Peyer's patch (tissue), 4 donors: ENCODE measurements around the gene NME7. TPM values are rescaled to one million over a fixed set of nuclear protein-coding genes. Genes with fewer than 3 reads are reported as not detected.

Experiments
- DNase-seq, 3 donors: peaks; one replicate each; pipeline ENCODE4 v3.0.0-alpha.2; 2017 to 2019
- H3K27ac ChIP-seq, 4 donors: fragments of 200-600 bp; sonication (generic); one replicate each; pipeline ENCODE4 v1.5.1; 2016 to 2019
- H3K27me3 ChIP-seq, 2 donors: fragments of 200-600 bp; sonication (generic); one replicate each; pipeline ENCODE4 v1.5.1; 2019
- H3K36me3 ChIP-seq, 3 donors: fragments of 200-600 bp; sonication (generic); one replicate each; pipeline ENCODE4 v1.5.1; 2016 to 2019
- H3K4me1 ChIP-seq, 4 donors: fragments of 200-600 bp; sonication (generic); one replicate each; pipeline ENCODE4 v1.5.1; 2016 to 2019
- H3K4me3 ChIP-seq, 4 donors: fragments of 200-600 bp; sonication (generic); 1 replicate in 3 of 4; 2 replicates in 1 of 4; pipeline ENCODE4 v1.5.1; 2016 to 2019; ENCODE audit warnings: mild to moderate bottlenecking in 1 of 4
- H3K9me3 ChIP-seq, 4 donors: fragments of 200-600 bp; sonication (generic); one replicate each; pipeline ENCODE4 v1.5.1; 2016 to 2019; ENCODE audit warnings: mild to moderate bottlenecking in 1 of 4
- CTCF ChIP-seq, 6 experiments: fragments of 450-650 bp in 4 of 6; fragments of 200-600 bp in 2 of 6; sonication (generic) in 1 of 6; IDR thresholded peaks; one replicate each; pipeline ENCODE4 v1.5.1; 2017 to 2019; ENCODE audit warnings: antibody characterized with exemption in 6 of 6, mild to moderate bottlenecking in 3 of 6, moderate library complexity in 1 of 6
- POLR2A ChIP-seq, 2 donors: fragments of 450-650 bp; IDR thresholded peaks; one replicate each; pipeline ENCODE4 v1.5.1; 2017; ENCODE audit warnings: antibody characterized with exemption in 2 of 2, mild to moderate bottlenecking in 2 of 2, moderate library complexity in 2 of 2
- total RNA-seq, 4 donors: library from RNA; depleted of rRNA; stranded (reverse); fragments of >200 nt; gene quantifications; one replicate each; pipeline ENCODE4 v1.1.0, GENCODE V29; 2016

NME7 gene
- total RNA-seq, 4 donors from 2014 or later, result 3.3 to 12.7 (median 4.6) TPM

- DNase-seq, result peak; percentile 67 to 98 (median 94)
- H3K36me3 ChIP-seq, result no peaks in the 10 kb centered on the region
- TF ChIP-seq CTCF (IDR thresholded peaks at IDR 0.05) (peak in 3 of 6 experiments; percentile 33 to 41 (median 34)), POLR2A (IDR thresholded peaks at IDR 0.05) (peak; percentile 51 to 56)
- peaks cover 0 to 6% (median under 1%) of the 10 kb centered on the region in 4 donors for H3K4me1 ChIP-seq
- peak overlapping the region; percentile 83 to 94 (median 91) for H3K27ac ChIP-seq
- no peaks in the 10 kb centered on the region for H3K9me3 ChIP-seq
- H3K27me3 ChIP-seq, result no peaks in the 10 kb centered on the region
- H3K4me3 ChIP-seq, result peak overlapping the region; percentile 63 to 97 (median 90)
Measured at GRCh38 chr1:169105434-169106094, 262.0 kb downstream of the NME7 start.

GRCh38 chr1:169105087-169105433 is 262.5 kb downstream of the NME7 start:
- Histone ChIP-seq H3K4me3 (peak overlapping the region in 3 of 4 donors; percentile 63 to 97 (median 89)), H3K36me3 (no peaks in the 10 kb centered on the region), H3K9me3 (no peaks in the 10 kb centered on the region), H3K27me3 (no peaks in the 10 kb centered on the region), H3K27ac (peak overlapping the region in 3 of 4 donors; percentile 91 to 94 (median 91)), H3K4me1 (peaks cover 0 to 6% (median 2%) of the 10 kb centered on the region in 4 donors)
- TF ChIP-seq CTCF (IDR thresholded peaks at IDR 0.05) (no peak), POLR2A (IDR thresholded peaks at IDR 0.05) (no peak)
- no peak for DNase-seq

GRCh38 chr1:169103480-169103893 is 264.1 kb downstream of the NME7 start:
- peak in 2 of 3 donors; percentile 89 for DNase-seq
- Histone ChIP-seq H3K36me3 (no peaks in the 10 kb centered on the region), H3K27me3 (no peaks in the 10 kb centered on the region), H3K4me3 (peak overlapping the region in 3 of 4 donors; percentile 11 to 53 (median 46)), H3K27ac (peak overlapping the region in 3 of 4 donors; percentile 91 to 94 (median 91)), H3K9me3 (no peaks in the 10 kb centered on the region), H3K4me1 (peaks cover 0 to 12% (median 3%) of the 10 kb centered on the region in 4 donors)
- TF ChIP-seq CTCF (IDR thresholded peaks at IDR 0.05), result peak in 1 of 6 experiments; percentile 25
- TF ChIP-seq POLR2A (IDR thresholded peaks at IDR 0.05), result peak; percentile 63 to 90

GRCh38 chr1:169103002-169103401 is 264.6 kb downstream of the NME7 start:
- Histone ChIP-seq H3K4me3 (peak overlapping the region in 3 of 4 donors; percentile 11 to 53 (median 46)), H3K9me3 (no peaks in the 10 kb centered on the region), H3K27ac (peak overlapping the region in 3 of 4 donors; percentile 91 to 94 (median 91)), H3K27me3 (no peaks in the 10 kb centered on the region), H3K36me3 (no peaks in the 10 kb centered on the region), H3K4me1 (peaks cover 0 to 12% (median 3%) of the 10 kb centered on the region in 4 donors)
- no peak for TF ChIP-seq CTCF (IDR thresholded peaks at IDR 0.05)
- TF ChIP-seq POLR2A (IDR thresholded peaks at IDR 0.05), result no peak
- peak in 1 of 3 donors; percentile 59 for DNase-seq

- Histone ChIP-seq H3K9me3 (no peaks in the 10 kb centered on the region), H3K4me1 (peaks cover 0 to 12% (median 3%) of the 10 kb centered on the region in 4 donors), H3K36me3 (no peaks in the 10 kb centered on the region), H3K27me3 (no peaks in the 10 kb centered on the region), H3K4me3 (peak overlapping the region in 3 of 4 donors; percentile 11 to 53 (median 46)), H3K27ac (peak overlapping the region in 3 of 4 donors; percentile 91 to 94 (median 91))
- peak in 1 of 3 donors; percentile 61 for DNase-seq
- TF ChIP-seq POLR2A (IDR thresholded peaks at IDR 0.05) (no peak), CTCF (IDR thresholded peaks at IDR 0.05) (no peak)
Measured at GRCh38 chr1:169102567-169102966, 265.0 kb downstream of the NME7 start.
